SU-DHL-6 (cell line): ENCODE data around the gene ASTN2.

ENCODE experiments used
- EZH2phosphoT487 ChIP-seq: fragments of 200-600 bp; sonication (generic), shearing (Covaris generic); conservative IDR thresholded peaks from 2 replicates; pipeline ENCODE4 v1.6.1; 2018; ENCODE audit warnings: mild to moderate bottlenecking, antibody characterized with exemption, low read length, moderate library complexity, mixed read lengths
- TF ChIP-seq, protein P1 (sequence below): fragments of 200-600 bp; sonication (generic); IDR thresholded peaks from one replicate; pipeline ENCODE4 v1.5.1; 2017; ENCODE audit warnings: antibody characterized with exemption, mild to moderate bottlenecking, low read length, moderate library complexity; ENCODE audit not compliant: insufficient read depth, poor library complexity, severe bottlenecking

DNA sequence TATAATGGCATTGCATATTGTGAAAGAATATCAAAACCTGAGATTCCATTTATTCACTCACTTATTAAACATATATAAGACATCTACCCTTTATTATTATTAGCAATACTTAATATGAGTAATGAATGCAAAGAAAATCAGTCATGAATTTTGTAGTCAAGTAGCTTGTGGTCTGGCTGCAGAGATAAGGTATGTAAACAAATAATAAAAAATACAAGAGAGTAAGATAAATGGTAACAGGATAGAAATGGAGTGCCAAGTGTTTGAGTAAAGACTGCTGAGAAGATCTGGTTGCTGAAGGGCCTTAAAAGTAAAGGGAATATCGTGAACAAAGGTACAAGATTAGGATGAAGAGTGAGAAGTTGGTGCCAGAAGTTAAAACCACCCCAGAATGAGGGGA lies 709.3 kb downstream of the ASTN2 start:
- TF ChIP-seq, protein P1, sequence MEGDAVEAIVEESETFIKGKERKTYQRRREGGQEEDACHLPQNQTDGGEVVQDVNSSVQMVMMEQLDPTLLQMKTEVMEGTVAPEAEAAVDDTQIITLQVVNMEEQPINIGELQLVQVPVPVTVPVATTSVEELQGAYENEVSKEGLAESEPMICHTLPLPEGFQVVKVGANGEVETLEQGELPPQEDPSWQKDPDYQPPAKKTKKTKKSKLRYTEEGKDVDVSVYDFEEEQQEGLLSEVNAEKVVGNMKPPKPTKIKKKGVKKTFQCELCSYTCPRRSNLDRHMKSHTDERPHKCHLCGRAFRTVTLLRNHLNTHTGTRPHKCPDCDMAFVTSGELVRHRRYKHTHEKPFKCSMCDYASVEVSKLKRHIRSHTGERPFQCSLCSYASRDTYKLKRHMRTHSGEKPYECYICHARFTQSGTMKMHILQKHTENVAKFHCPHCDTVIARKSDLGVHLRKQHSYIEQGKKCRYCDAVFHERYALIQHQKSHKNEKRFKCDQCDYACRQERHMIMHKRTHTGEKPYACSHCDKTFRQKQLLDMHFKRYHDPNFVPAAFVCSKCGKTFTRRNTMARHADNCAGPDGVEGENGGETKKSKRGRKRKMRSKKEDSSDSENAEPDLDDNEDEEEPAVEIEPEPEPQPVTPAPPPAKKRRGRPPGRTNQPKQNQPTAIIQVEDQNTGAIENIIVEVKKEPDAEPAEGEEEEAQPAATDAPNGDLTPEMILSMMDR, result no peak
- no peak for TF ChIP-seq EZH2phosphoT487
